NCI-H2227 treated with DMSO at 0.1 percent for 48 hours (cell line): ENCODE data around the gene CIROP.

Source experiments
- DNase-seq: peaks from one replicate; lab custom pipeline; 2025; lab: John Stamatoyannopoulos, UW

Gene CIROP

DNA sequence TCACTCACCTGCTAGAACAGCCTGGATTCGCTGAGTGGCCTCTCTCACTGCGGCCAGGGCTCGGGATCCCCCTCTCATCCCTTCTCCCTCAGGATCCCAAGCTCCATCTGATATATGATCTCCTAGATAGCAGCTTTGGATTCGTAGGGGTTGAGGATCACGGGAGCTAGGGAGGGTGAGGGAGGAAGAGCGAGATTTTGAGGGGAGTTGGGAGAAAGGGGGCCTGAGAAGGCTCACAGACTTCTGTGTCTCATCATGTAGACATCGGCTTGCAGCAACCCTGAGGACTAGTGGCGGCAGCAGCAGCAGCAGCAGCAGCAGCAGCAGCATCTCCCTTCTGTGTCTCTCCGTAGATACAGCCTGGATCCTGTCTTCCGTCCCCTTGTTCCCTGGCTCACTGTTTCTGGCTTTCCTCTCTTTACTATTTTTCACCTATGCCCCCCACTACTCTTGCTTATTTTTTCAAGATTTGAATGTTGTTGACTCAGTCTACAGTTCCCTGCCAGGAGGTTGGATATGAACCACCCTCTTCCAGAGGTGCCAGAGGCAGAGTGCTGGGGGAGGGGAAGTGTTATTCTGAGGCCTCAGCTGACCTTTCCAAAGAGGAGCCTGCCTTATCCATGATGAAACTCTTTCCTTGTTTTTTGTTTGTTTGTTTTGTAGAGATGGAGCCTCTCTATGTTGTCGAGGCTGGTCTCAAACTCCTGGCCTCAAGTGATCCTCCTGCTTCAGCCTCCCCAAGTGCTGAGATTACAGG, at the start of gene CIROP:
Gene CIROP (minus strand): TSS at position 399 of the 757 bp plus-strand sequence. CDS start 69 bp downstream, at position 330.
- peak; percentile 7 for DNase-seq

DNA sequence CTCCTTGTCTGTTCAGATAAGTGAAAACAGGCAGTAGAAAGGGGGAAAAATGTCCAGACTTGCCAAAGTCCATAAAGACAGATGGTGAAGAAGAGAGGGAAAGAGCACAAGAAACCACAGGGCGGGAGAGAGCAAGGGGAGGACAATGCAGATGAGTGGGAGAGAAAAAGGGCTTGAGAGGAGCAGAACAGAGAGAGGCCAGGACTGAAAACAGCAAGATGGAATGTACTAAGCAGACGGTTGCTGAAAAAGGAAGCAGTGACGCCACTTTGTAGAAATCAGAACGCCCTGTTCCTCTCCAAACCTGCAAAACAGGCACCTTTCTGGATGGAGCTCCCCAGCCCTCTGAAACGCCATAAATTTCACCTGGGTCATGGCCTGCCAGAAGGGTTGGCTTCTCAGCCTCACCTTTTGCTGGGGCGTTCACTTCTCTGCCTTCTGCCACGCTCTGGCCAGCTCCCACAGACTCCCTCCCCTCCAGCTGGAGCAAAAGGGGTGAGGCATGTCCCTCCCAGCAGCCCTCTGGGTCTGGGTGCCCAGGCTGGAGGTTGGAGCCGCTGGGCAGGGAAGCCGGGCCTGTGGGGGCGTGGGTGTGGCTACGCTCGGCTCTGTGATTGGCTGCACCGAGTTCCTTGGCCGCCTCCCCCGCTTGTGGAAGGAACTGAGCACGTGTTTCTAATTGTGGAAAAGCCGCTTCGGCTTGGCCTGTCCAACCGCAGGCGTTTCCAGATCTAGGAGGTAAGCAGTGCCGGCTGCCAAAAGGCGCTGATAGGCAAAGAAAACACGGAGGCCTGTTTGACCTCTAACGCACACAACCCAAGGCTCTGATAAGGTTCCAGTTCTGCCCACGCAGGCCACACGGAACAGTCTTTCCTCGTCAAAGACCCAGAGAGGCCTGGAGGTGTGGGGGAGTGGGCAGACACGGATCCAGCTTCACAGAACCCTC, 49.3 kb upstream of the CIROP start:
- DNase-seq, result no peak

DNA sequence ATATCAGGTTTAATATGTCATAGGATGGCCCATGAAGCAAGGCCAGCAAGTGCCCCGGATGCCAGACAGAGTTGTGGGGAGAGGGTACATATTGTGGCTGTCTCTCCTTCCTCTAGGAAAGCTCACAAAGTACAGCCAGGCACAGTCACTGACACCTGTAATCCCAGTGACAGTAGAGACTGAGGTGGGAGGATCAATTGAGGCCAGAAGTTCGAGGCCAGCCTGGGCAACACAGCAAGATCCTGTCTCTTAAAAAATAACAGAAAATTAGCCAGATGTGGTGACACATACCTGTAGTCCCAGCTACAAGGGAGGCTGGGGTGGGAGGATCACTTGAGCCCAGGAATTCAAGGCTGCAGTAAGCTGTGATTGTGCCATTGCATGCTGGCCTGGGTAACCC, 46.6 kb upstream of the CIROP start:
- no peak for DNase-seq

- DNase-seq, result no peak
Observed at GRCh38 chr14:23149745-23150144, 45.0 kb upstream of the CIROP start.

DNA sequence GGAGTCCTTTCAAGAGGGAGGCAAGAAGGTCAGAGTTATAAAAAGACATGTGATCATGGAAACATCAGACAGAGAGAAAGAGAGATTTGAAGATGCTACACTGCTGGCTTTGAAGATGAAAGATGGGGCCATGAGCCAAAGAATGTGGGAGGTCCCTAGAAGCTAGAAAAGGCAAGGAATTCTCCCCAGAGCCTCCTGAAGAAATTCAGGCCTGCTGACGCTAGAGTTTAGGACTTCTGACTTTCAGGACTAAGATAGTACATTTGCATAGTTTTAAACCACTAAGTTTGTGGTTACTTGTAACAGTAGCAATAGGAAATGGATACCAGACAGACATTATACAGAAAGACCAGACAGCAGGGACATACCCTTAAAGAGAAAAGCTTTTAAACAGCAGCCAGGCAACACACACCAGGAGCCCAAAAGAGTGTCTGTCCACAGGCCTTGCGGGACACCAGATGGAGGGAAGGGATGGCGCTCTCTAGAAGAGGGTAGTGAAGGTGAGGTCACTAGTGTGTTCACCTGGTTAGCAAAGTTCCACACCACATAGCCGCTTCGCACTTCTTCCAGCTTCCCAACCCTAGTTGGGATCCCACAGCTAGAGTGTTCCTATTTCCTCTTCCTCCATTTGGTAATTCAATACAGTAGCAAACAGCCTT, 43.9 kb upstream of the CIROP start:
- DNase-seq, result no peak

- DNase-seq, result no peak
Observed at GRCh38 chr14:23147676-23148075, 42.9 kb upstream of the CIROP start.

- DNase-seq, result no peak
Observed at GRCh38 chr14:23146980-23147379, 42.2 kb upstream of the CIROP start.

- no peak for DNase-seq
Observed at GRCh38 chr14:23146351-23146910, 41.6 kb upstream of the CIROP start.

DNA sequence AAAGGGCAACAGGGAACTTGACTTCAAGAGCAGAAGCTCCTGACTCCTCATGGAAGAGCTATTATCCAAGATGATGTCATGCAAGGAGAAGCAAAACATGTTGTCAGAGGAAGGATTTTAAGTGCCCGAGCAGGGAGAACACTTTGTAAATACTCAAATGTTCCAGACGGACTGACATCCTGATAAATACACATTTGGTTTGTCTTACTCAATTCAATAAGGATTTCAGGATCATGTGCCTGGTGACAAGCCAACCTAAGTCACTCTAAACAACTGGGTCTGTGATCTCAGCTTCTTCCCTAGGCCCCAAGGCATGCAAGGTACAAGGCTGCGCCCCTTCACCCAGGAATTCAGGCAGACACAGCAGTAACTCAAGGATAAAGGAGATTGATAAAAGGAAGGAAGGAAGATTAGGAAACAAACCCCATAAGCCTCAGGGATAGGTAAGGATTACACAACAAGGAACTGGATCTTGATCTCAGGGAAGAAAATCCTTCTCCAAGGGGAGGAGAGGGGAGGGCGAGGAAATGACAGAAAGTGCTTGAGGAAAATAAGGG, 41.1 kb upstream of the CIROP start:
- DNase-seq, result no peak

- no peak for DNase-seq
Observed at GRCh38 chr14:23143911-23144310, 39.1 kb upstream of the CIROP start.

- no peak for DNase-seq
Observed at GRCh38 chr14:23142826-23143225, 38.0 kb upstream of the CIROP start.

DNA sequence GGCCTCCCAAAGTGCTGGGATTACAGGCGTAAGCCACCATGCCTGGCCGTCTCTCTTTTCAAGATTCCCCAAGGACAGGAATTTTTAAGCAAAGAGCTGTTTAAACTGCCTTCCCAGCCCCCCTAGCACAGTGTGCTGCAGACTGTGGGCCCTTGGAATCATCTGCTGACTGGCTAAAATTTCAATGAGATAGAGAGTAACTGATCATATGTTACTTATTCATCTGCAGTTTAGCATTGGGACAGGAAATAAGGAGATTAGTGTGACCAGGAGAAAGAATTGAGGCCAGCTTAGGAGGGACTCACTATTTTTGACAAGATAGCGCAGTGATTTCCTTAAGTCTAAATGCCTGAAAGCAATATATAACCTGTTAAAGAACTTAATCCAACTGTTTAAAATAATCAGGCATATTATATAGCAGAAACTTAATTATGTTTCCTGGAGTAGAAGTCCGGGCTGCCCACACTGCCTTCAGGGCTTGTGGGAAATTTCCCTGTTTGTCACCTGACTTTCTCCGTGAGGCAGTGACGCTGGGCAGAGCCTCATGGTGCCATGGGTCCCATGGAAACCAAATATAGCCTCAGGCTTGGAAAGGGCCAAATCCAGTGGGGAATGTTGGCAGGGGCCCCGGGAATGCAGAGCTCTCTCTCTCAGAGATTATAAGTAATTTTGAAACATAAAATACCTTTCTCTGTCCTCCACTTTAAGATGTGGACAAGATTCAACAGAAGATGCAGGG, 37.1 kb upstream of the CIROP start:
- DNase-seq, result no peak

DNA sequence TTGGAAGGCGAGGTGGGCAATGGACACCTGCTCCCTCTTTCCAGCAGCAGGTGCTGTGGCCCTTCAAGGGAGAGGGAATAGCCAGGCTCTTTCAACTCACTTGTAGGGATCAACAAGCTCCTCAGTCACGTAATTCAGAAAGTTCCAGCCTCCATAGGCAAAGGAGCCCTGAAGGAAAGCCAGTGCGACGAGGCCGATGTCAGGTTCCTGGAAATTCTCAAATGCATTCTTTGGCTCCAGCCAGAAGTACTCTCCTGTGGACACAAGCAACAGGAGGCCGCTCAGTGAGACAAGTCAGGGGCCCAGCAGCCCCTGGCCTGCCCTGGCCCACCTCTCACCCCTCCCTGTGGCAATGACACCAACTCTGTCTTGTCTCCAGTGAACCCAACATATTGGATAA, 35.6 kb upstream of the CIROP start:
- DNase-seq, result no peak

GRCh38 chr14:23139874-23140273, 35.1 kb upstream of the CIROP start:
- DNase-seq, result no peak

GRCh38 chr14:23137813-23138535, 33.2 kb upstream of the CIROP start:
- DNase-seq, result no peak

DNA sequence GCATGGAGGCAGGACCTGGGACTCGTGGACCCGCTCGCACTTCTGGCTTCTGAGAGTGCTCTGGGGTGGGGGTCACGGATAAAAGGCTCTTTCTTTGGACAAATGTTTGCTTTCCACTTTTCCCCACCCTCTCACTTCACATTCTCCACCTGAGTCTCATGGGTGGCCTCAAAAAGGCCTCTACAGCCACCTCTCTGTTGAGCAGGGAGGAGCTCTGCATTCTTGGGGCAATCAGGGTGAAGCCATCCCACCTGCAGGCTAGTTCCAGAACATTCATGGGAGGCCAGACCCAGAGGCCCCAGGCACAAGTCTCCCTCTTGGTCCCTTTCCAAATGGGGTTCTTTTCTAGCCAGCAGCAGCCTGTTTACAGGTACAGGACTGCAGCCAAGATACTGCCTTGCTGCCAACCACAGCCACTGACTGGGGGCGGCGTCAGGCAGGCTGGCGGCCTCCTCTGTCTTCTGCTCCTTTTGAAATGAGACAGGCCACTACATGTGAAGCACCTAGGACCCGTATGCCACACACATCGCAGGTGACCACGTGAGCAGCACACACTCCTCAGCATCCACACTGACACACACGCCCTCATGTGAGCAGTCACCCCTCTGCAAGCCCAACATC, 32.5 kb upstream of the CIROP start:
- DNase-seq, result no peak

DNA sequence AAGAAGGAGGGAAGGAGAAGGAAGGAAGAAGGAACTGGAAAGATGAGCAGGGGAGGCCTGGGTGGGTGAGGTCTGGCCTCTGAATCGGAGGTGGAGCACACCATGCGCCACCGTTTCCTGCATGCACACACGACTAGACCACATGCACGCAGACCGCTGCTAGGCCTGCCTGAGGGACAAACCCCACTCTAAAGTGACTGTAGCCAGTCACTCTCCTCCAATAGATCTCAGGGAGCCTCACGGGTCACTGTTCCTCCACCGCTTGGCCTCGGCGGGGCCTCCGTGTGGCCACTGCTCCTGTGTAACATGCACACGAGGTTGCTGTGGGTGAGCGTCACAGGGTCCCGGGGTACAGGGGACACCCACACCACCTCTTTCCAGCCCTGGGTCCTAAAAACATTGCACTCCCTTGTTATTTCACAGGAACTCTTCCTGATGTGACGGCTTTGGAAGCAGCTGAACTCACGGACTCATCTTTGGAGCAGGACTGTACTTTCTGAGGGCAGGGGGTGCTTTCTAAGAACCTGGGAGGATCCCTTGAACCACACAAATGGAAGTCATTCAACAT, 31.9 kb upstream of the CIROP start:
- no peak for DNase-seq

DNA sequence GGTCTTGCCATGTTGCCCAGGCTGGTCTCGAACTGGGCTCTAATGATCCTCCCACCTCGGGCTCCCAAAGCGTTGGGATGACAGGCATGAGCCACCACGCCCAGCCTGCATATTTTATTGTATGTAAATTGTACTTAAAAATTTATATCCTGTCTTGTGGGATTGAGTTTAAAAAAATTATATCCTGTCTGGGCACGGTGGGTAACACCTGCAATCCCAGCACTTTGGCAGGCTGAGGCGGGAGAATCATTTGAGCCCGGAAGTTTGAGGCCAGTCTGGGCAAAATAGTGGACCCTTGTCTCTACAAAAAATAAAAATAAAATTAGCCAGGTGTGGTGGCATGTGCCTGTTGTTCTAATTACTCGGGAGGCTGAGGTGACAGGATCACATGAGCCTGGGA, 28.2 kb upstream of the CIROP start:
- no peak for DNase-seq

GRCh38 chr14:23131482-23131881, 26.7 kb upstream of the CIROP start:
- no peak for DNase-seq

GRCh38 chr14:23130871-23131270, 26.1 kb upstream of the CIROP start:
- no peak for DNase-seq
